GM12873 (cell line): ENCODE measurements around the gene CA10.

Experiments
- TF ChIP-seq, protein P1 (sequence below): IDR thresholded peaks from 2 replicates; pipeline ENCODE4 v1.5.1; 2012; ENCODE audit warnings: low read depth, mild to moderate bottlenecking, moderate library complexity, low read length, control low read depth; ENCODE audit not compliant: insufficient read depth; ENCODE audit errors: missing control alignments

Gene CA10

DNA sequence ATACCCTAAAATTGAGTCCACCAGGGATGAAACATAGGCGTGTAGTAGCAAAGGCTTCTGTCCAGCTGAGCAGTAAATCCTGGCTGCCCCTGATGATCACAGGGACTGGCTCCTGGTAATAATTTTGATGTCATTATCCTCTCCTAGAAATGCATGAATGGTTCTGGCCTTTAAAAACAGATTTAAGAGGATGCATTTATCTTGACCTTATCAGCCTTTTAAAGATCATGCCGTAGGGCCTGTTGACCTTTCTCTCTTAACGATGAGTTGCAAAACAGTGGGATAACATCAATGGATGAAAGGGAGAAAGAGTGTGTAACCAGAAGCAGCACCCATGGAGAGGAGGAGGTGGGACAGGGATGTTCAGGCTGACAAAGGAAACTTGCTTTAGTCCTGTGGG is 128.5 kb downstream of the CA10 start:
- TF ChIP-seq, protein P1, sequence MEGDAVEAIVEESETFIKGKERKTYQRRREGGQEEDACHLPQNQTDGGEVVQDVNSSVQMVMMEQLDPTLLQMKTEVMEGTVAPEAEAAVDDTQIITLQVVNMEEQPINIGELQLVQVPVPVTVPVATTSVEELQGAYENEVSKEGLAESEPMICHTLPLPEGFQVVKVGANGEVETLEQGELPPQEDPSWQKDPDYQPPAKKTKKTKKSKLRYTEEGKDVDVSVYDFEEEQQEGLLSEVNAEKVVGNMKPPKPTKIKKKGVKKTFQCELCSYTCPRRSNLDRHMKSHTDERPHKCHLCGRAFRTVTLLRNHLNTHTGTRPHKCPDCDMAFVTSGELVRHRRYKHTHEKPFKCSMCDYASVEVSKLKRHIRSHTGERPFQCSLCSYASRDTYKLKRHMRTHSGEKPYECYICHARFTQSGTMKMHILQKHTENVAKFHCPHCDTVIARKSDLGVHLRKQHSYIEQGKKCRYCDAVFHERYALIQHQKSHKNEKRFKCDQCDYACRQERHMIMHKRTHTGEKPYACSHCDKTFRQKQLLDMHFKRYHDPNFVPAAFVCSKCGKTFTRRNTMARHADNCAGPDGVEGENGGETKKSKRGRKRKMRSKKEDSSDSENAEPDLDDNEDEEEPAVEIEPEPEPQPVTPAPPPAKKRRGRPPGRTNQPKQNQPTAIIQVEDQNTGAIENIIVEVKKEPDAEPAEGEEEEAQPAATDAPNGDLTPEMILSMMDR: no peak

DNA sequence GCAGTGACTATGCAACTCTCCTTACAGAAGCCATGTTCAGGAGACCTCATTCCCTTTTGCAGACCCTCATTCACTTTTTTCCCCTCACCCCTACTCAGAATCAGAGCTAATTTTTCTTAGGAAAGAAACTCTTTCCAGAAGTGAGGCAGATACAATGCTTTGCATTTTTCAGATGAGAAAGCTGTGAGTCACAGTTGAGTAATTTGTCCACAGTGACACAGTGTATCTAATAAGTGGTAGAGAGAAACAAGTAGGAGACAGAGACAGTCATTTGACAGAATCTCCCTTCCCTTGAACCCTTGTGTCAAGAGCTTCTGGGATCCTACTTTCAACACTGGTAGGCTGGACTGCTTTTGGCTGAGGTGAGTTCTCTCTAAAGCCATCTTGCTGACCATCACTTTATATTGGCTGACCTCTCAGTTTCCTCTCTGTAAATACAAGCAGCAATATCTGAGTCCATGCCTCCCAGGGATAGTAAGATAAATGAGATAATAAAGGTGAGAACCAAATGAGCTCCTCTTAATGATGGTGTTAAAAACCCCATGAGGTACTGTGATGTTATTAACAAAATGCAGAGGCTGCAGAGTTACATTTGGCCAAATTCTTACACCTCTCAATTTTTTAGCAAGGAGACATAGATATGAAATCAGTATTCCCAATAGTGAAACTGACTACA is 130.8 kb downstream of the CA10 start:
- TF ChIP-seq, protein P1: no peak

DNA sequence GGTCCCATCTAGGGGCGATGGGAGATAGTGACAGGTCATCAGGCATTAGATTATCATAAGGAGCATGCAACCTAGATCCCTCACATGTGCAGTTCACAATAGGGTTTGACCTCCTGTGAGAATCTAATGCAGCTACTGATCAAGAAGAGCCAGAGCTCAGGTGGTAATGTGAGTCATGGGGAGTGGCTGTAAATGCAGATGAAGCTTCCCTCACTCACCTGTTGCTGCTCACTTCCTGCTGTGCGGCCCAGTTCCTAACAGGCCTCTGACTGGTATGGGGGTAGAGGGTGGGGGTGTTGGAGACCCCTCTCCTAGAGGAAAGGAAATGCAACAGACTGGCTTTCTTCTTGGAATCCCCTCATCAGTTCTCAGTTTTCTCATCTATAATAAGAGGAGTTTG is 131.4 kb downstream of the CA10 start:
- TF ChIP-seq, protein P1: no peak

DNA sequence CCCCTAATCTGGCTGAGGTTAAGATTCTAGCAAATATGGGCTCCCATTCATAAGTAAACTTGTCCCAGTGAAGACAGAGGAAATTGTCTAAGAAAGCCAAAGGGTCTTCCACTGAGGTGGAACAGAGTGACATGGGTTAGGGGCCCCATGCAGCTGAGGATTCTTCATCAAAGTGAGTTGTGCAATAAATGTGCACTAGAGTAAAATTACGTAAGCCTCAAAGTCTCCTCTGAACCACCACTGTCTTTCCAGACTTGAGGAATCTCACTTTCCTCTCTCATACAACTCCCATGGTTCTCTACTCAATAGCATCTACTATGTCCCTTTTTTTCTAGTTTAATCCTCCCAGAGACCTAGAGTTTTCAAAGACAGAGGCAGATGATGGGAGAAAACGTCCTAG is 132.4 kb downstream of the CA10 start:
- TF ChIP-seq, protein P1: no peak

DNA sequence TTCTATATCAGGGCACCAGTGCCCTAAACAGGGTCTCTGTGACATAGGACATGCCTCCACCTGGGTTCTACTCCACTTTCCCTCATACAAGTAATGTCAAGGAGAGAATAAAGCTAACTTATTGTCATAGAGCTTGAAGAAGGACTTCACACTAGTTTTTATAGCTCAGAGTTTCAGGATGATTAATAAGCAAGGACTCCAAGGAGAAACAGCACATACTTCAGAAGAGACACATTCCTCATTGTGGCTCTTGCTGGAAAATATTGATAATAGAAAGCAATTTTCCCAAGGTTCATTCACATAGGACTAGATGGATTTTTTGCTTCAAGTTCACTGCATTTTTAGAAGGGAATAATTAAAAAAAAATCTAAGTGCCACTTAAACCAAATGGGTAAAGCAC is 133.3 kb downstream of the CA10 start:
- TF ChIP-seq, protein P1: no peak

DNA sequence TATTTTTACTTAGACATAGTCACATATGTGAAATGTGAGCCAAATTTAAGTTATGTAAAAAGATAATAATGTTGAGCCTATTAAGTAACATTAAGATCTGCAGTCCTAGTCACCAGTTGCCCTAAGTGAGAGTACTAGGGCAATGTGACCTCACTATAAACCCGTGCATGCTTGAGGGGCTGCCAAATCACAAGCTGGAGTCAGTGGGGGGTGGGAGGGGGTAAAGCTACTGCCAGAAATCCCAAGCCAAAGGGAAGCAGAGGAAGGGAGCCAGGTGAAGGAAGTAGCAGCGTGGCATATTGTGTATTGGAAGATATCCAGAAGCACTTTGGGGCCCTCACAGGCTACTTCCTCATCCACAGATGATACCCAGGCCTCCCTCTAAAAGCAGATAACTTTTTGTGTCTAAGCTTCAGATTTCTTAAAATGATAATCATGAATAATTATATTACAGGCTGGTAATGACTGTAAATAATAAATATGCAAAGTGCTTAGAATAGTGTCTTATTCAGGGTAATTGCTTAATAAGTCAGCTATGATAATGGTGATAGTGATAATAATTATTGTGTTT is 134.1 kb downstream of the CA10 start:
- TF ChIP-seq, protein P1: no peak

DNA sequence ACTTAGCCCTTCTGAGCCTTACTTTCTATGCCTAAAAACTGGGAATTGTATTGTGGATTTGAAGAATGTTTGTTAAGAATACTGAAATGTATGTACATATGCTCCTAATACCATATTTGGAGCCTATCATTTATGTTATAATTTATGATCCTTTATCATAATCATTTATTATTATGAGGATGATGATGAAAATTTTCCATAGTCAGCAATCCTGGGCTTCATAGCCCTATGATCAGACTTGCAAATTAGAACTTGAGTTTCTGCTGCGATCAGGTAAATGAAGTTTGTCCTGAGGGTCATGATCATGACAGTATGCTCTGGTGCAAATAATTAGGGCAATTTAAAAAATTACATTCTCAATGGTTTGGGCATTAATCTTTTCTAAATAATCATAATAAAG is 147.4 kb downstream of the CA10 start:
- TF ChIP-seq, protein P1: no peak
